Thymus (tissue), 11 donors: ENCODE measurements around the gene ODAD2. TPM values are rescaled to one million over a fixed set of nuclear protein-coding genes. Genes with fewer than 3 reads are reported as not detected.

Experiments used
- DNase-seq, 9 donors: peaks; one replicate each; pipeline ENCODE4 v3.0.0-alpha.2; 2013; ENCODE audit warnings: low spot score in 9 of 9, low read depth in 6 of 9, missing footprints in 1 of 9
- H3K27ac ChIP-seq, 2 donors: one replicate each; pipeline ENCODE4 v1.5.1; 2013; ENCODE audit warnings: control low read depth in 1 of 2, low read depth in 1 of 2, low read length in 1 of 2, mild to moderate bottlenecking in 1 of 2, moderate library complexity in 1 of 2
- H3K27me3 ChIP-seq, 2 donors: one replicate each; pipeline ENCODE4 v1.5.1; 2013; ENCODE audit warnings: low read length in 1 of 2; ENCODE audit not compliant: control insufficient read depth in 2 of 2, insufficient read depth in 1 of 2
- H3K36me3 ChIP-seq, 2 donors: one replicate each; pipeline ENCODE4 v1.5.1; 2013; ENCODE audit warnings: low read length in 1 of 2, mild to moderate bottlenecking in 1 of 2, moderate library complexity in 1 of 2; ENCODE audit not compliant: control insufficient read depth in 2 of 2, insufficient read depth in 2 of 2
- H3K4me1 ChIP-seq, 2 donors: one replicate each; pipeline ENCODE4 v1.5.1; 2013; ENCODE audit warnings: low read length in 2 of 2; ENCODE audit not compliant: control insufficient read depth in 2 of 2, insufficient read depth in 2 of 2
- H3K4me3 ChIP-seq, 2 donors: one replicate each; pipeline ENCODE4 v1.5.1; 2013; ENCODE audit warnings: low read length in 2 of 2, control low read depth in 1 of 2, mild to moderate bottlenecking in 1 of 2
- H3K9me3 ChIP-seq, 2 donors: one replicate each; pipeline ENCODE4 v1.5.1; 2013; ENCODE audit warnings: low read length in 1 of 2, mild to moderate bottlenecking in 1 of 2; ENCODE audit not compliant: control insufficient read depth in 2 of 2, insufficient read depth in 1 of 2
- WGBS: extraction: QIAGEN DNeasy Blood & Tissue Kit; methylation state at CpG from one replicate; pipeline ENCODE4 v1.1.7; 2013; 5-methylcytosine and 5-hydroxymethylcytosine counted together
- polyA plus RNA-seq: library from polyadenylated mRNA; stranded (reverse); fragments of 200-250 nt; gene quantifications from one replicate; pipeline ENCODE4 v1.2.3, GENCODE V29; 2013
- total RNA-seq: library from RNA; stranded (reverse); fragments of 120-200 nt; gene quantifications from one replicate; pipeline ENCODE4 v1.2.4, GENCODE V29; 2013
- donor health status: healthy.

Gene ODAD2
- total and polyA plus RNA-seq, 2 donors = 0.23 to 0.76 TPM

- peaks cover 0 to 9% of the 10 kb centered on the region in 2 donors for H3K4me1 ChIP-seq
- H3K9me3 ChIP-seq = no peaks in the 10 kb centered on the region
- no peak overlapping the region for H3K27ac ChIP-seq
- H3K4me3 ChIP-seq = no peak overlapping the region
- WGBS = 74% methylated on average over 7 of the region's 7 CpGs
- H3K36me3 ChIP-seq = no peaks in the 10 kb centered on the region
- no peaks in the 10 kb centered on the region for H3K27me3 ChIP-seq
- peak in 2 of 9 donors; percentile 20 to 23 for DNase-seq
These were observed 105.4 kb downstream of the ODAD2 start for GRCh38 chr10:27893358-27893954.

- DNase-seq = no peak
- H3K4me1 ChIP-seq = peaks cover 0 to 9% of the 10 kb centered on the region in 2 donors
- no peaks in the 10 kb centered on the region for H3K36me3 ChIP-seq
- no peak overlapping the region for H3K27ac ChIP-seq
- H3K27me3 ChIP-seq = no peaks in the 10 kb centered on the region
- 95% methylated on average over 3 of the region's 3 CpGs for WGBS
- H3K9me3 ChIP-seq = no peaks in the 10 kb centered on the region
- no peak overlapping the region for H3K4me3 ChIP-seq
These were observed 107.9 kb downstream of the ODAD2 start for GRCh38 chr10:27890971-27891370.

GRCh38 chr10:27889518-27889917, 109.4 kb downstream of the ODAD2 start:
- Histone ChIP-seq H3K36me3 (no peaks in the 10 kb centered on the region), H3K27me3 (no peaks in the 10 kb centered on the region), H3K4me1 (peaks cover 0 to 9% of the 10 kb centered on the region in 2 donors), H3K27ac (no peak overlapping the region), H3K9me3 (no peaks in the 10 kb centered on the region), H3K4me3 (no peak overlapping the region)
- no peak for DNase-seq
- WGBS = 99% methylated on average over 2 of the region's 2 CpGs

- no peaks in the 10 kb centered on the region for H3K9me3 ChIP-seq
- no peak overlapping the region for H3K4me3 ChIP-seq
- no peaks in the 10 kb centered on the region for H3K36me3 ChIP-seq
- no peaks in the 10 kb centered on the region for H3K4me1 ChIP-seq
- no peaks in the 10 kb centered on the region for H3K27me3 ChIP-seq
- DNase-seq = no peak
- no peak overlapping the region for H3K27ac ChIP-seq
- WGBS = 68% methylated on average over 1 of the region's 1 CpG
These were observed 114.7 kb downstream of the ODAD2 start for GRCh38 chr10:27884185-27884641.

- Histone ChIP-seq H3K4me1 (no peaks in the 10 kb centered on the region), H3K27me3 (no peaks in the 10 kb centered on the region), H3K36me3 (no peaks in the 10 kb centered on the region), H3K9me3 (no peaks in the 10 kb centered on the region), H3K27ac (no peak overlapping the region), H3K4me3 (no peak overlapping the region)
- no peak for DNase-seq
- WGBS = 97% methylated on average over 4 of the region's 4 CpGs
These were observed 120.6 kb downstream of the ODAD2 start for GRCh38 chr10:27878281-27878680.

- no peak overlapping the region for H3K4me3 ChIP-seq
- H3K27me3 ChIP-seq = no peaks in the 10 kb centered on the region
- H3K36me3 ChIP-seq = no peaks in the 10 kb centered on the region
- no peaks in the 10 kb centered on the region for H3K9me3 ChIP-seq
- no peak for DNase-seq
- no peaks in the 10 kb centered on the region for H3K4me1 ChIP-seq
- H3K27ac ChIP-seq = no peak overlapping the region
These were observed 133.7 kb downstream of the ODAD2 start for GRCh38 chr10:27865221-27865635.

- no peaks in the 10 kb centered on the region for H3K9me3 ChIP-seq
- H3K27me3 ChIP-seq = no peaks in the 10 kb centered on the region
- 98% methylated on average over 4 of the region's 4 CpGs for whole genome bisulfite sequencing
- H3K4me3 ChIP-seq = no peak overlapping the region
- H3K4me1 ChIP-seq = no peaks in the 10 kb centered on the region
- no peaks in the 10 kb centered on the region for H3K36me3 ChIP-seq
- no peak for DNase-seq
- H3K27ac ChIP-seq = no peak overlapping the region
These were observed 137.1 kb downstream of the ODAD2 start for GRCh38 chr10:27861781-27862180.

- 89% methylated on average over 8 of the region's 8 CpGs for WGBS
- no peak overlapping the region for H3K27ac ChIP-seq
- H3K4me3 ChIP-seq = no peak overlapping the region
- no peaks in the 10 kb centered on the region for H3K4me1 ChIP-seq
- no peak for DNase-seq
- no peaks in the 10 kb centered on the region for H3K9me3 ChIP-seq
- H3K27me3 ChIP-seq = no peaks in the 10 kb centered on the region
- H3K36me3 ChIP-seq = no peaks in the 10 kb centered on the region
These were observed 141.3 kb downstream of the ODAD2 start for GRCh38 chr10:27857616-27858015.

GRCh38 chr10:27844223-27844622, 154.7 kb downstream of the ODAD2 start:
- Histone ChIP-seq H3K9me3 (no peaks in the 10 kb centered on the region), H3K36me3 (no peaks in the 10 kb centered on the region), H3K27me3 (no peaks in the 10 kb centered on the region), H3K27ac (no peak overlapping the region), H3K4me1 (no peaks in the 10 kb centered on the region), H3K4me3 (no peak overlapping the region)
- no peak for DNase-seq
- 93% methylated on average over 1 of the region's 1 CpG for WGBS
